GM21576 (cell line): ENCODE results near the gene CD5L.
A peak's percentile ranks its signal among the peaks of the same experiment; 100 is the strongest.

ENCODE experiments used
- ATAC-seq: cut with Tn5 transposase; IDR thresholded peaks from one replicate; pipeline ENCODE4 v1.9.1; 2021; ENCODE audit warnings: mild to moderate bottlenecking, moderate library complexity; ENCODE audit not compliant: unreplicated experiment

Gene CD5L

GRCh38 chr1:157819215-157819614, 22.4 kb downstream of the CD5L start:
- ATAC-seq = no peak

DNA sequence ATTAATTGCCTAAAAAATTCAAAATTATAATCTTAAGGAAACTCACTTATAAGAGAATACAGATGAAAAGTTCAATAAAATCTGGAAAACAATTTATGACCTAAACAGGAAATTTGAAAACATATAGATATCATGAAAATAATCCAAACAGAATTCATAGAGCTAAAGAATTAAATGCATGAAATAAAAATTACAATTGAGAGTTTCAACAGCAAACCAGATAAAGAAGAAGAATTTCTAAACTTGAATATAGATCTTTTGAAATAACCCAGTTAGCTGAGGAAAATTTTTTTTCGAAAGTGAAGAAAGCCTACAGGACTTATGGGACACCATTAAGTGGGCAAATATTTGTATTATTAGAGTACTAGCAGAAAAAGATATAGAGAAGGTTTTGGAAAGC, 28.3 kb downstream of the CD5L start:
- ATAC-seq = no peak

- peak; percentile 93 for ATAC-seq
Measured at GRCh38 chr1:157806431-157807149, 35.0 kb downstream of the CD5L start.

- ATAC-seq = no peak
Measured at GRCh38 chr1:157803851-157804250, 37.8 kb downstream of the CD5L start.

GRCh38 chr1:157799996-157800395, 41.6 kb downstream of the CD5L start:
- ATAC-seq = no peak

- ATAC-seq = no peak
Measured at GRCh38 chr1:157798211-157798610, 43.4 kb downstream of the CD5L start.

- no peak for ATAC-seq
Measured at GRCh38 chr1:157785248-157785647, 56.4 kb downstream of the CD5L start.

DNA sequence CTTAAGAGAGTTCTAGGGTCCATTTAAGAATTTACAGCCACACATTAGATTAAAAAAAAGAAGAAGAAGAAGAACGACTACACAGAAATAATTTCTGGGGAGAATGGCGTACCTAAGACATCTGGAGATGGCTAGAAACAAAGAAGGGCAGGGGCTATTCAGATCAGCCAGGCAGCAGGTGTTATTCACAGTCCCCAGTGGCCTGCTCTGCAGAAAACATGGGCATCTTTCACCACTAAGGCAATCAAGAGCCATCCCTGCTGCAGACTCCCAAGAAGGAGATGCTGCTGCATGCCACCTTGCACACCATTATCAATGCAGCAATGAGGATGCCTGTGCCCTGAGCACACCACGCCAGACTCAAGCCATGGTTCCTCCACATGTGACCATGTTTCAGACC, 56.8 kb downstream of the CD5L start:
- no peak for ATAC-seq

- no peak for ATAC-seq
Measured at GRCh38 chr1:157782931-157783330, 58.7 kb downstream of the CD5L start.

DNA sequence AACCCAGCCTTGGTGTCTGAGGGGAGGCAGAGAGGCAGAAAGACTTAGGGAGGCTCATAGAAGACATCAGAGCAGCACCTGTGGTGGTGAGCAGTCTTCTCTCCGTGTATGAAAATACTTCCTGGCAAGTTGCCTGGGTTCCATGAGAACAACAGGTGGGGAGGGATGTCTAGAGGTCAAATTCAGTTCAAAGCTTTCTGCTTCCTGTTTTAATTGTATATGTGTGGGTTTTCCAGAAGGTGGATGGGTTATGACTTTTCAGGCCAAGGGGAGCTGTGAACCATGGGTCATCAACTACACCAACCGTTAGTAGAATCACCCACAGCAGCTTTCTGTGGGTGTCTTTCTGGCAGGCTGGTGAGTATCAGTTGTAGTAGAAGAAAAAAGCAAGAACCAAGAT, 60.6 kb downstream of the CD5L start:
- ATAC-seq = peak; percentile 50
